Right lobe of liver (tissue), 6 donors: ENCODE measurements around the gene NDUFB5. TPM values are rescaled to one million over a fixed set of nuclear protein-coding genes. Genes with fewer than 3 reads are reported as not detected.
A peak's percentile ranks its signal among the peaks of the same experiment; 100 is the strongest.

Source experiments
- ATAC-seq, 4 donors: fragments of 200-7000 bp; cut with Tn5 transposase; one replicate each; pipeline ENCODE4 v1.9.1; 2020; ENCODE audit warnings: mild to moderate bottlenecking in 4 of 4, moderate library complexity in 4 of 4
- DNase-seq, 3 donors: peaks; one replicate each; pipeline ENCODE4 v3.0.0-alpha.2; 2020
- H3K27ac ChIP-seq, 3 donors: fragments of 200-600 bp; one replicate each; pipeline ENCODE4 v1.8.0; 2022
- H3K27me3 ChIP-seq, 2 donors: fragments of 200-600 bp; one replicate each; pipeline ENCODE4 v1.8.0; 2022
- H3K36me3 ChIP-seq, 4 donors: fragments of 200-600 bp; sonication (generic) in 1 of 4; one replicate each; pipeline versions ENCODE4 v1.5.1 to v1.8.0; 2017 to 2022; ENCODE audit warnings: control low read depth in 1 of 4
- H3K4me1 ChIP-seq, 4 donors: fragments of 200-600 bp; sonication (generic) in 1 of 4; one replicate each; pipeline versions ENCODE4 v1.5.1 to v1.8.0; 2017 to 2022; ENCODE audit warnings: control low read depth in 1 of 4
- H3K4me3 ChIP-seq, 3 donors: fragments of 200-600 bp; one replicate each; pipeline ENCODE4 v1.8.0; 2022
- H3K9me3 ChIP-seq, 4 donors: fragments of 200-600 bp; sonication (generic) in 1 of 4; one replicate each; pipeline versions ENCODE4 v1.5.1 to v1.8.0; 2017 to 2022; ENCODE audit warnings: control low read depth in 1 of 4
- POLR2A ChIP-seq: fragments of 450-650 bp; IDR thresholded peaks from one replicate; pipeline ENCODE4 v1.6.1; 2017; ENCODE audit warnings: antibody characterized with exemption, mild to moderate bottlenecking
- WGBS: methylation state at CpG from one replicate; pipeline ENCODE4 v1.1.6; 2018; ENCODE audit warnings: low coverage, low lambda C conversion rate; ENCODE audit not compliant: insufficient coverage; ENCODE audit errors: missing lambda C conversion rate; 5-methylcytosine and 5-hydroxymethylcytosine counted together
- intact Hi-C, 2 donors: fragments of 100-400 bp; cut with DNase I; formaldehyde crosslinking; loops; one replicate each; pipeline versions ENCODE4 v1.11.2 to v1.14.1; 2022
- small RNA-seq, 2 experiments: library from RNA; depleted of rRNA; stranded (forward); fragments of <200 nt; gene quantifications; one replicate each; pipeline ENCODE3, GENCODE V24; 2016
- total RNA-seq, 6 experiments: library from RNA; depleted of rRNA in 2 of 6; stranded (reverse); fragments of >200 nt in 2 of 6; fragmentation: NEBNext Ultra II Directional in 3 of 6; extraction: Animal tissue kit (Norgen Biotek cat#: 25700) in 3 of 6; gene quantifications; one replicate each; pipeline versions ENCODE4 v1.1.0 to v1.2.4, GENCODE V29; 2016 to 2023
- TF ChIP-seq, protein P1 (sequence below), 4 donors: fragments of 200-600 bp in 3 of 4; fragments of 450-650 bp in 1 of 4; IDR thresholded peaks; one replicate each; pipeline versions ENCODE4 v1.5.1 to v1.8.0; 2016 to 2022; ENCODE audit warnings: antibody characterized with exemption in 4 of 4, mild to moderate bottlenecking in 2 of 4
- donor health status: DM: no; HTN: yes; CAD: no.
- donor health status: DM: no; HTN: no; CAD: no.
- donor health status: DM: no; HTN: no; CAD: no.
- donor health status: DM: no; HTN: yes; CAD: no.
- donor health status: DM: no; HTN: yes; CAD: no.

The NDUFB5 gene
- total RNA-seq, 6 experiments from 2014 or later: 53.4 to 102 (median 64.6) TPM

DNA sequence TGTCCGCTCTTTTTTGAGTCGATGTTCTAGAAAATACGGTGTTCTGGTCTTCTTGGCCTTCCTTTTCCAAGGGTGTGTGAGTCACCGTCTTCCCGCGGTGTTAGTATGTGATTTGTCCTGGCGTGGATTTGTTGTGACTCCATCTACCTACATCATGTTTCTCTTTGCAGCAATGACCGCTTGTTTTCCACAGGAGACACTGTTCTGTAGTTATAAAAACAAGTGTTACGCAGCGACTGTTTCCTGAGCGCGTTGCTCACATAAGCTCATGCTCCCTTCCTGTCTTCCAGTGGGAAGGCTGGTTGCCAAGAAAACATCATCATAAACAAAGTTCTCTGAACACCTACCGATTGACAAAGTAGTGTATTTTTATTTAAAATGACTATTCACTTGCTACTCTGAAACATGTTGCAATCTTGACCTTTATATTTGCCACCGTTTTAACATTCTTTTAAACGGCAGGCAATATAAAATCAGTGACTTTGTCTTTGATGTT, 67.2 kb downstream of the NDUFB5 start:
- H3K4me3 ChIP-seq: no peak overlapping the region
- no peaks in the 10 kb centered on the region for H3K9me3 ChIP-seq
- WGBS: 52% methylated on average over 15 of the region's 15 CpGs
- H3K27ac ChIP-seq: peak overlapping the region; percentile 4 to 71 (median 37)
- intact Hi-C loops: no loop called here
- no peaks in the 10 kb centered on the region for H3K27me3 ChIP-seq
- H3K36me3 ChIP-seq: no peaks in the 10 kb centered on the region
- TF ChIP-seq, protein P1, sequence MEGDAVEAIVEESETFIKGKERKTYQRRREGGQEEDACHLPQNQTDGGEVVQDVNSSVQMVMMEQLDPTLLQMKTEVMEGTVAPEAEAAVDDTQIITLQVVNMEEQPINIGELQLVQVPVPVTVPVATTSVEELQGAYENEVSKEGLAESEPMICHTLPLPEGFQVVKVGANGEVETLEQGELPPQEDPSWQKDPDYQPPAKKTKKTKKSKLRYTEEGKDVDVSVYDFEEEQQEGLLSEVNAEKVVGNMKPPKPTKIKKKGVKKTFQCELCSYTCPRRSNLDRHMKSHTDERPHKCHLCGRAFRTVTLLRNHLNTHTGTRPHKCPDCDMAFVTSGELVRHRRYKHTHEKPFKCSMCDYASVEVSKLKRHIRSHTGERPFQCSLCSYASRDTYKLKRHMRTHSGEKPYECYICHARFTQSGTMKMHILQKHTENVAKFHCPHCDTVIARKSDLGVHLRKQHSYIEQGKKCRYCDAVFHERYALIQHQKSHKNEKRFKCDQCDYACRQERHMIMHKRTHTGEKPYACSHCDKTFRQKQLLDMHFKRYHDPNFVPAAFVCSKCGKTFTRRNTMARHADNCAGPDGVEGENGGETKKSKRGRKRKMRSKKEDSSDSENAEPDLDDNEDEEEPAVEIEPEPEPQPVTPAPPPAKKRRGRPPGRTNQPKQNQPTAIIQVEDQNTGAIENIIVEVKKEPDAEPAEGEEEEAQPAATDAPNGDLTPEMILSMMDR (IDR thresholded peaks at IDR 0.05): no peak
- no peak for TF ChIP-seq POLR2A
- peaks cover 0 to 4% (median 0%) of the 10 kb centered on the region in 4 donors for H3K4me1 ChIP-seq
- peak; percentile 72 to 88 (median 82) for ATAC-seq
- no peak for DNase-seq

DNA sequence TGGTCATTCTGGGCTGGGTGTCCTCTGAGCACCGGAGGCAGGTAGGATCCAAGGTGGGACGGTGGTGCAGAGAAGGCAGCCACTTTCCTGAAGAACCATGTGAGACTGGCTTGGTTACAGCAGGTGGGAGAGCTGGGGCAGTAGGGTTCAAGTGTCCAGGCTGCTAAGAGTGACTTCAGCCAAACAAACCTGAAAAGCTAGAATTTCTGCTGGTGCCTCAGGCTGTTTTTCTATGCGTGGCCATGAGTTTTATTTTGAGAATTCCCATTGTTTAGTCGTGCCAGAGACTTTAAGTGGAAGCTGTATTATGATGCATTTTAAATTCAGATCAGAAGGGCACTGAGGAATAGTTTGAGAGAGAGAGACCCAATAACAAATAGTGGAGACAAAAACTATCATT, 68.3 kb downstream of the NDUFB5 start:
- no peak overlapping the region for H3K27ac ChIP-seq
- no peaks in the 10 kb centered on the region for H3K36me3 ChIP-seq
- H3K9me3 ChIP-seq: no peaks in the 10 kb centered on the region
- ATAC-seq (no peak), DNase-seq (no peak)
- no peak overlapping the region for H3K4me3 ChIP-seq
- 85% methylated on average over 3 of the region's 4 CpGs for WGBS
- H3K4me1 ChIP-seq: peaks cover 0 to 4% (median 0%) of the 10 kb centered on the region in 4 donors
- H3K27me3 ChIP-seq: no peaks in the 10 kb centered on the region
- intact Hi-C loops: no loop called here
- TF ChIP-seq, protein P1 (IDR thresholded peaks at IDR 0.05): no peak
- TF ChIP-seq POLR2A: no peak

DNA sequence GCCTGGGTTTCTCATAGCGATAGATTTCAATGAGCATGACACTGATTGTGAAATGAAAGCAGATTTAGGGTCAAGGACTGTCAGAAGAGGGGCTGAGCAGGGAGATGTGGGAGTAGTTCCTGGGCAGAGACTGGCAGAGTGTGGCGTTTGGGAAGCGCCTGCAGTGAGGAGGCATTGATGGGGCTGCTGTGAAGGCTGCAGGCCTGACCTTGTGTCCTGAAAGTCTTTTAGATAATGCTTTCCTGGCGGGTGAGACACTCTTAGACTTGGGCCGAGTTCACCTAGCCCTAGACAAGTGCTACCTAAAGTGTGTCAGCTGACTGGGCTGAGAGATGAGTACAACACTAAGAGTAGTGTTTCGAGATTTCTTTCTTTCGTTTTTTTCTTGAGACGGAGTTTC, 68.9 kb downstream of the NDUFB5 start:
- Histone ChIP-seq H3K27me3 (no peaks in the 10 kb centered on the region), H3K27ac (peak overlapping the region in 1 of 3 donors; percentile 30), H3K4me3 (no peak overlapping the region), H3K9me3 (no peaks in the 10 kb centered on the region), H3K36me3 (no peaks in the 10 kb centered on the region), H3K4me1 (peaks cover 0 to 4% (median 0%) of the 10 kb centered on the region in 4 donors)
- TF ChIP-seq, protein P1 (IDR thresholded peaks at IDR 0.05): no peak
- TF ChIP-seq POLR2A: no peak
- ATAC-seq: peak in 1 of 4 donors; percentile 30
- WGBS: 100% methylated on average over 1 of the region's 8 CpGs
- DNase-seq: no peak
- intact Hi-C loops: no loop called here

DNA sequence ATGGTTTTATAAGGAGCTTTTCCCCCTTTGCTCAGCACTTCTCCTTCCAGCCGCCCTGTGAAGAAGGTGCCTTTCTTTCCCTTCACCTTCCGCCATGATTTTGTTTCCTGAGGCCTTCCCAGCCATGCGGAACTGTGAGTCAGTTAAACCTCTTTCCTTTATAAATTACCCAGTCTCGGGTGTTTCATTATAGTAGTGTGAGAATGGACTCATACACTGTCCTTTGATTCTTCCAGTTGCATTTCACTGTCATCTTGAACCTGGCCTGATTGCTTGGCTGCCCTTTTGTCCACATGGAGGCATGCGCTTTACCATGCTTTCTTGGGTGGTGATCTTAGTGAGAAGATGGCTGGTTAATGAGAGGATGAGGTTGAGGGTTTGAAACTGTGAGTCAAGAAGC, 71.5 kb downstream of the NDUFB5 start:
- 95% methylated on average over 4 of the region's 5 CpGs for WGBS
- intact Hi-C loops: no loop called here

More for the DNA sequence above, 71.5 kb downstream of the NDUFB5 start:
- no peak for ATAC-seq
- TF ChIP-seq, protein P1 (IDR thresholded peaks at IDR 0.05): no peak
- TF ChIP-seq POLR2A: no peak
- Histone ChIP-seq H3K27me3 (no peaks in the 10 kb centered on the region), H3K4me1 (peaks cover 0 to 4% (median 0%) of the 10 kb centered on the region in 4 donors), H3K36me3 (no peaks in the 10 kb centered on the region), H3K4me3 (no peak overlapping the region), H3K9me3 (no peaks in the 10 kb centered on the region), H3K27ac (no peak overlapping the region)
- DNase-seq: no peak

Small RNAs within 50 kb of the gene (small RNA-seq; reads per million reads assigned to genes)
- gene AC090425.1: 0 reads per million in 2 experiments
- gene RF01210: 0 reads per million in 2 experiments

Other genes starting within 250 kb of the NDUFB5 start
- gene GNB4, start 153.3 kb upstream of the NDUFB5 start, total RNA-seq: 1 to 10 TPM; 2.9 to 9.5 (median 5.2) TPM
- gene ACTL6A, start 41.9 kb upstream of the NDUFB5 start, total RNA-seq: 10 to 100 TPM; 10.6 to 38.0 (median 15.5) TPM
- 10 to 100 TPM; 12.4 to 25.0 (median 18.2) TPM for gene MRPL47, start 156 bp upstream of the NDUFB5 start, total RNA-seq
- 10 to 100 TPM in 1 of 6 experiments, 1 to 10 TPM in 5; 6.0 to 11.1 (median 6.9) TPM for gene USP13, start 48.2 kb downstream of the NDUFB5 start, total RNA-seq